ENCODE measurements around the gene PDGFC.

PDGFC gene

GRCh38 chr4:156959298-156959702 lies 12.3 kb downstream of the PDGFC start:
- H3K9ac ChIP-seq (ENCODE audit: low read depth, low read length), result no peak overlapping the region
- peak overlapping the region; percentile 57 for H3K4me2 ChIP-seq (ENCODE audit: low read length)
- H3K4me1 ChIP-seq (ENCODE audit: control insufficient read depth, insufficient read depth, low read length), result peaks cover 76% of the 10 kb centered on the region
- H3K36me3 ChIP-seq (ENCODE audit: insufficient read depth, low read length), result peaks cover 16% of the 10 kb centered on the region
- H3K4me3 ChIP-seq (ENCODE audit: low read length), result no peak overlapping the region
- H3K27me3 ChIP-seq (ENCODE audit: control insufficient read depth, insufficient read depth, low read length), result no peaks in the 10 kb centered on the region
- H3K9me3 ChIP-seq (replicated peaks; ENCODE audit: low read length), result no peaks in the 10 kb centered on the region

- no peaks in the 10 kb centered on the region for H3K27me3 ChIP-seq (ENCODE audit: control insufficient read depth, insufficient read depth, low read length)
- H3K4me3 ChIP-seq (ENCODE audit: low read length), result no peak overlapping the region
- no peaks in the 10 kb centered on the region for H3K9me3 ChIP-seq (replicated peaks; ENCODE audit: low read length)
- H3K36me3 ChIP-seq (ENCODE audit: insufficient read depth, low read length), result peaks cover 20% of the 10 kb centered on the region
- H3K9ac ChIP-seq (ENCODE audit: low read depth, low read length), result no peak overlapping the region
- H3K4me2 ChIP-seq (ENCODE audit: low read length), result peak overlapping the region; percentile 57
- H3K4me1 ChIP-seq (ENCODE audit: control insufficient read depth, insufficient read depth, low read length), result peaks cover 82% of the 10 kb centered on the region
These were observed 13.1 kb downstream of the PDGFC start for GRCh38 chr4:156958276-156959074.

- no peaks in the 10 kb centered on the region for H3K9me3 ChIP-seq (replicated peaks; ENCODE audit: low read length)
- H3K4me1 ChIP-seq (ENCODE audit: control insufficient read depth, insufficient read depth, low read length), result peaks cover 79% of the 10 kb centered on the region
- peaks cover 20% of the 10 kb centered on the region for H3K36me3 ChIP-seq (ENCODE audit: insufficient read depth, low read length)
- peak overlapping the region; percentile 0 for H3K4me2 ChIP-seq (ENCODE audit: low read length)
- H3K27me3 ChIP-seq (ENCODE audit: control insufficient read depth, insufficient read depth, low read length), result no peaks in the 10 kb centered on the region
- H3K9ac ChIP-seq (ENCODE audit: low read depth, low read length), result no peak overlapping the region
- H3K4me3 ChIP-seq (ENCODE audit: low read length), result no peak overlapping the region
These were observed 14.0 kb downstream of the PDGFC start for GRCh38 chr4:156957556-156957955.

GRCh38 chr4:156956826-156957368 lies 14.7 kb downstream of the PDGFC start:
- Histone ChIP-seq H3K4me2 (ENCODE audit: low read length) (no peak overlapping the region), H3K9ac (ENCODE audit: low read depth, low read length) (no peak overlapping the region), H3K4me3 (ENCODE audit: low read length) (no peak overlapping the region), H3K27me3 (ENCODE audit: control insufficient read depth, insufficient read depth, low read length) (no peaks in the 10 kb centered on the region), H3K9me3 (replicated peaks; ENCODE audit: low read length) (no peaks in the 10 kb centered on the region), H3K4me1 (ENCODE audit: control insufficient read depth, insufficient read depth, low read length) (peaks cover 79% of the 10 kb centered on the region), H3K36me3 (ENCODE audit: insufficient read depth, low read length) (peaks cover 20% of the 10 kb centered on the region)

GRCh38 chr4:156956359-156956758 lies 15.2 kb downstream of the PDGFC start:
- H3K9me3 ChIP-seq (replicated peaks; ENCODE audit: low read length), result no peaks in the 10 kb centered on the region
- H3K4me3 ChIP-seq (ENCODE audit: low read length), result no peak overlapping the region
- H3K4me1 ChIP-seq (ENCODE audit: control insufficient read depth, insufficient read depth, low read length), result peaks cover 79% of the 10 kb centered on the region
- H3K27me3 ChIP-seq (ENCODE audit: control insufficient read depth, insufficient read depth, low read length), result no peaks in the 10 kb centered on the region
- no peak overlapping the region for H3K4me2 ChIP-seq (ENCODE audit: low read length)
- H3K9ac ChIP-seq (ENCODE audit: low read depth, low read length), result no peak overlapping the region
- H3K36me3 ChIP-seq (ENCODE audit: insufficient read depth, low read length), result peaks cover 20% of the 10 kb centered on the region

GRCh38 chr4:156954587-156954986 lies 17.0 kb downstream of the PDGFC start:
- Histone ChIP-seq H3K27me3 (ENCODE audit: control insufficient read depth, insufficient read depth, low read length) (no peaks in the 10 kb centered on the region), H3K9ac (ENCODE audit: low read depth, low read length) (no peak overlapping the region), H3K4me3 (ENCODE audit: low read length) (no peak overlapping the region), H3K36me3 (ENCODE audit: insufficient read depth, low read length) (peaks cover 20% of the 10 kb centered on the region), H3K4me1 (ENCODE audit: control insufficient read depth, insufficient read depth, low read length) (peaks cover 80% of the 10 kb centered on the region), H3K9me3 (replicated peaks; ENCODE audit: low read length) (no peaks in the 10 kb centered on the region), H3K4me2 (ENCODE audit: low read length) (peak overlapping the region; percentile 14)

GRCh38 chr4:156953951-156954350 lies 17.6 kb downstream of the PDGFC start:
- peaks cover 79% of the 10 kb centered on the region for H3K4me1 ChIP-seq (ENCODE audit: control insufficient read depth, insufficient read depth, low read length)
- no peaks in the 10 kb centered on the region for H3K27me3 ChIP-seq (ENCODE audit: control insufficient read depth, insufficient read depth, low read length)
- H3K9me3 ChIP-seq (replicated peaks; ENCODE audit: low read length), result no peaks in the 10 kb centered on the region
- no peak overlapping the region for H3K9ac ChIP-seq (ENCODE audit: low read depth, low read length)
- H3K4me3 ChIP-seq (ENCODE audit: low read length), result no peak overlapping the region
- peaks cover 20% of the 10 kb centered on the region for H3K36me3 ChIP-seq (ENCODE audit: insufficient read depth, low read length)
- no peak overlapping the region for H3K4me2 ChIP-seq (ENCODE audit: low read length)

GRCh38 chr4:156953001-156953400 lies 18.6 kb downstream of the PDGFC start:
- Histone ChIP-seq H3K9ac (ENCODE audit: low read depth, low read length) (no peak overlapping the region), H3K9me3 (replicated peaks; ENCODE audit: low read length) (no peaks in the 10 kb centered on the region), H3K4me3 (ENCODE audit: low read length) (no peak overlapping the region), H3K36me3 (ENCODE audit: insufficient read depth, low read length) (peaks cover 20% of the 10 kb centered on the region), H3K4me2 (ENCODE audit: low read length) (no peak overlapping the region), H3K4me1 (ENCODE audit: control insufficient read depth, insufficient read depth, low read length) (peaks cover 79% of the 10 kb centered on the region), H3K27me3 (ENCODE audit: control insufficient read depth, insufficient read depth, low read length) (no peaks in the 10 kb centered on the region)

- Histone ChIP-seq H3K9me3 (replicated peaks; ENCODE audit: low read length) (no peaks in the 10 kb centered on the region), H3K36me3 (ENCODE audit: insufficient read depth, low read length) (peaks cover 20% of the 10 kb centered on the region), H3K9ac (ENCODE audit: low read depth, low read length) (peak overlapping the region; percentile 24), H3K4me2 (ENCODE audit: low read length) (peak overlapping the region; percentile 71), H3K4me3 (ENCODE audit: low read length) (no peak overlapping the region), H3K27me3 (ENCODE audit: control insufficient read depth, insufficient read depth, low read length) (no peaks in the 10 kb centered on the region), H3K4me1 (ENCODE audit: control insufficient read depth, insufficient read depth, low read length) (peaks cover 79% of the 10 kb centered on the region)
These were observed 19.4 kb downstream of the PDGFC start for GRCh38 chr4:156952078-156952759.

GRCh38 chr4:156950948-156951347 lies 20.7 kb downstream of the PDGFC start:
- peak overlapping the region; percentile 24 for H3K9ac ChIP-seq (ENCODE audit: low read depth, low read length)
- H3K4me3 ChIP-seq (ENCODE audit: low read length), result no peak overlapping the region
- peaks cover 87% of the 10 kb centered on the region for H3K4me1 ChIP-seq (ENCODE audit: control insufficient read depth, insufficient read depth, low read length)
- H3K36me3 ChIP-seq (ENCODE audit: insufficient read depth, low read length), result peaks cover 15% of the 10 kb centered on the region
- no peaks in the 10 kb centered on the region for H3K27me3 ChIP-seq (ENCODE audit: control insufficient read depth, insufficient read depth, low read length)
- peak overlapping the region; percentile 71 for H3K4me2 ChIP-seq (ENCODE audit: low read length)
- H3K9me3 ChIP-seq (replicated peaks; ENCODE audit: low read length), result no peaks in the 10 kb centered on the region

GRCh38 chr4:156950090-156950489 lies 21.5 kb downstream of the PDGFC start:
- peaks cover 92% of the 10 kb centered on the region for H3K4me1 ChIP-seq (ENCODE audit: control insufficient read depth, insufficient read depth, low read length)
- no peaks in the 10 kb centered on the region for H3K27me3 ChIP-seq (ENCODE audit: control insufficient read depth, insufficient read depth, low read length)
- peak overlapping the region; percentile 76 for H3K4me2 ChIP-seq (ENCODE audit: low read length)
- H3K9ac ChIP-seq (ENCODE audit: low read depth, low read length), result peak overlapping the region; percentile 44
- no peaks in the 10 kb centered on the region for H3K9me3 ChIP-seq (replicated peaks; ENCODE audit: low read length)
- H3K36me3 ChIP-seq (ENCODE audit: insufficient read depth, low read length), result peaks cover 10% of the 10 kb centered on the region
- H3K4me3 ChIP-seq (ENCODE audit: low read length), result peak overlapping the region; percentile 31
